Measurements from ENCODE around the gene ADGRL2.

The ADGRL2 gene

GRCh38 chr1:81998165-81998564 lies 197.4 kb downstream of the ADGRL2 start:
- in situ Hi-C loops (cut with HindIII; ENCODE audit: low sequenced_read_pairs): no loop called here
- no peak overlapping the region for H3K4me3 ChIP-seq (ENCODE audit: low read depth, low read length)
- no peak for DNase-seq (ENCODE audit: low read depth)
- TF ChIP-seq CTCF (IDR thresholded peaks at IDR 0.05; ENCODE audit: low read depth, low read length, missing control alignments): no peak

GRCh38 chr1:81999364-81999763 lies 198.6 kb downstream of the ADGRL2 start:
- no peak for TF ChIP-seq CTCF (IDR thresholded peaks at IDR 0.05; ENCODE audit: low read depth, low read length, missing control alignments)
- no peak overlapping the region for H3K4me3 ChIP-seq (ENCODE audit: low read depth, low read length)
- in situ Hi-C loops (cut with HindIII; ENCODE audit: low sequenced_read_pairs): no loop called here
- DNase-seq (ENCODE audit: low read depth): no peak

GRCh38 chr1:82000221-82000620 lies 199.5 kb downstream of the ADGRL2 start:
- DNase-seq (ENCODE audit: low read depth): no peak
- in situ Hi-C loops (cut with HindIII; ENCODE audit: low sequenced_read_pairs): no loop called here
- no peak for TF ChIP-seq CTCF (IDR thresholded peaks at IDR 0.05; ENCODE audit: low read depth, low read length, missing control alignments)
- no peak overlapping the region for H3K4me3 ChIP-seq (ENCODE audit: low read depth, low read length)

GRCh38 chr1:82001345-82001744 lies 200.6 kb downstream of the ADGRL2 start:
- H3K4me3 ChIP-seq (ENCODE audit: low read depth, low read length): no peak overlapping the region
- no peak for DNase-seq (ENCODE audit: low read depth)
- TF ChIP-seq CTCF (IDR thresholded peaks at IDR 0.05; ENCODE audit: low read depth, low read length, missing control alignments): no peak
- in situ Hi-C loops (cut with HindIII; ENCODE audit: low sequenced_read_pairs): no loop called here

GRCh38 chr1:82007804-82008203 lies 207.1 kb downstream of the ADGRL2 start:
- no peak for DNase-seq (ENCODE audit: low read depth)
- TF ChIP-seq CTCF (IDR thresholded peaks at IDR 0.05; ENCODE audit: low read depth, low read length, missing control alignments): no peak
- no peak overlapping the region for H3K4me3 ChIP-seq (ENCODE audit: low read depth, low read length)
- in situ Hi-C loops (cut with HindIII; ENCODE audit: low sequenced_read_pairs): no loop called here

GRCh38 chr1:82013702-82014101 lies 213.0 kb downstream of the ADGRL2 start:
- no peak overlapping the region for H3K4me3 ChIP-seq (ENCODE audit: low read depth, low read length)
- in situ Hi-C loops (cut with HindIII; ENCODE audit: low sequenced_read_pairs): no loop called here
- TF ChIP-seq CTCF (IDR thresholded peaks at IDR 0.05; ENCODE audit: low read depth, low read length, missing control alignments): no peak
- no peak for DNase-seq (ENCODE audit: low read depth)

GRCh38 chr1:82015444-82015843 lies 214.7 kb downstream of the ADGRL2 start:
- in situ Hi-C loops (cut with HindIII; ENCODE audit: low sequenced_read_pairs): no loop called here
- DNase-seq (ENCODE audit: low read depth): no peak
- TF ChIP-seq CTCF (IDR thresholded peaks at IDR 0.05; ENCODE audit: low read depth, low read length, missing control alignments): no peak
- H3K4me3 ChIP-seq (ENCODE audit: low read depth, low read length): no peak overlapping the region

All from astrocyte of the cerebellum (primary cell).